ENCODE results near the gene BZW1. TPM values are rescaled to one million over a fixed set of nuclear protein-coding genes. Genes with fewer than 3 reads are reported as not detected.
"Not testable (repeated sequence)": the region's sequence is repeated elsewhere in the genome, so short reads cannot be mapped to it uniquely, and the experiment has no call there.

The BZW1 gene
- total RNA-seq, 1 experiment from 2014 or later = 478 TPM

DNA sequence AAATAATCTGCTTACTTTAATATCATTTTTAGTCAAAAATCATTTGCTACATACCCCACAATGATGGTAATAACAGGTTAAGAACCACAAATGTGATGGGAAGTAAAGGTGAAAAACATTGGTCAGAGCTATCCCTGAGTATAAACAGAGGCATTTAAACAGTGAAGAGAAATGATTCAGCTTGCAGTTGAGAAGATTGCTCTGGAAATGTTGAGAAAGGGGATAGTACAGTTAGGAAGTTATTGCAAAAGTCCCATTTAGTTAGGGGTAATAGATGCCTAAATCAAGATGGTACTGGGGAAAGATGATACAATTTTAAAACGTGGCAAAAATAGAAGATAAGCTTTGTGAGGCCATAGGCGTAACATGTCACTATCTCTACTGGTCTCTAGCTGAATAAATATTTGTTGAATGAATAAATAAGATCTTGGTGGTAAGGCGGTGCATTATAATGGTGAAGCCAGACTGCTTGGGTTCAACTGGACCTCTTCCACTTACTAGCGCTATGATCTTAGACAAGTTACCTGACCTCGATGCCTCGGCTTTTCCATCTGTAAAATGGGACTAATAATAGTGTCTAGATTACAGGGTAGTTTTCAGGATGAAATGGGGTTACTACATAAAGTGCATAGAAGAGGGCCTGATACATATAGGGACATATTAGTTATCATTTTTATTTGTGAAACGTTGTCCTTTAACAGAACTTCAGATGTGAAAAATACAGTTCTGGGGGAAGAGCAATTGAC, 2.0 kb upstream of the BZW1 start:
- no peaks in the 10 kb centered on the region for H3K9me3 ChIP-seq (replicated peaks)

DNA sequence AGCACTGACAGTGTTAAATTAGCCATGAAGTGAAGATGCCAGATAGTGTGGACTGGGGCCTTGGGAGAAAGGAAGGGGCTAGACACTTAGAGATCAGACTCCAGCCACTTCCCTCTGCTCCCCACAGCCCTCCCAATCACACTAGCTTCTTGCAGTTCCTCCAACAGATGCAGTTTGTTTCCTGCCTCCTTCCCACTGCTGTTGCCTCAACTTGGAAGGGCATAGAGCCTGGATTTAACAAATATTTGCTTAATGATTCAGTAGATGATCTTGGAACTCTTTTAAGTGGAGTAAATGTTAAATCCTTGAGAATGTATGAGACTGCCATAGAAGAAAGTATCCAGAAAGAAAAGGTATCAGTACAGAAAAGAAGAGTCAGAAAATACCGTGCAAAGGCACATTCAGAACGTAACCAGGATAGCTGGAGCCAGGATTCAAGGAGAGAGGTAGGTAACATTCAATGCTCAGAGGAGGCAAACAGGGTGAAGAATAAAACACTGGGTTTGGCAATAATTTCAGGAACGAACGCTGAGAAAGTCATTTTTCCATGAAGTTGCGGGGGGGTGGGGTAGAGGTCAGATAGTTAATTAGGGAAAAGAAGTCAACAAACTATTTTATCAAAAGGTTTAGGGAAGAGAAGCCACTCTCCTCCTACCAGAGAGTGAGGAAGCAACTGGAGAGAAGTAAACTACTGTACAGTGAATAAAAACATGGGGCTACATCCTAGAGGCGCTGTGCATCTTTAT, 1.3 kb upstream of the BZW1 start:
- Histone ChIP-seq H3K27me3 (no peaks in the 10 kb centered on the region), H3K9me3 (replicated peaks) (no peaks in the 10 kb centered on the region), H3K27ac (no peak overlapping the region), H3K4me3 (peak overlapping the region; percentile 96), H3K36me3 (peaks cover 24% of the 10 kb centered on the region), H3K4me1 (peaks cover 7% of the 10 kb centered on the region; the same call in 1 of the 2 replicates)
- peak in 1 of 2 experiments; percentile 18 for DNase-seq

More for the DNA sequence above, 2.0 kb upstream of the BZW1 start:
- H3K36me3 ChIP-seq = peaks cover 17% of the 10 kb centered on the region
- 0 out of 2 replicates have a peak, but pooled peaks cover 3% of the 10 kb centered on the region for H3K27me3 ChIP-seq
- no peak overlapping the region for H3K27ac ChIP-seq
- H3K4me1 ChIP-seq = peaks cover 7% of the 10 kb centered on the region; the same call in 1 of the 2 replicates
- DNase-seq = no peak
- H3K4me3 ChIP-seq = no peak overlapping the region

DNA sequence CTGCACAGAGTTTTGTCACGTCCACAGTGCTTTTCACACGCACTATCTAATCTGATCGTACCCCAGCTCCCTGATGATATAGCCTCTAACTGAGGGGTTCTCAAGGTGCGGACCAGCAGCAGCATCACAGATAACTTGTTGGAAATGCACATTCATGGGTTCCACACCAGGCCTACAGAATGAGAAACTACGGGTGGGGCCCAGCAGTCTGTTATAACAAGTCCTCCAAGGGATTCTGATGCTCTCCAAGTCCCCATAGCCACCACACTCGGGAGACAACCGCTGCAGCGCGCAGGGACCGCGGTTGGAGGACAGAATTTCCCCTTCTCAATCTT, 745 bp upstream of the BZW1 start:
- H3K27ac ChIP-seq = no peak overlapping the region
- peaks cover 7% of the 10 kb centered on the region; the same call in 1 of the 2 replicates for H3K4me1 ChIP-seq
- peaks cover 29% of the 10 kb centered on the region for H3K36me3 ChIP-seq
- H3K4me3 ChIP-seq = peak overlapping the region; percentile 96
- no peaks in the 10 kb centered on the region for H3K9me3 ChIP-seq (replicated peaks)
- H3K27me3 ChIP-seq = no peaks in the 10 kb centered on the region
- no peak for DNase-seq

DNA sequence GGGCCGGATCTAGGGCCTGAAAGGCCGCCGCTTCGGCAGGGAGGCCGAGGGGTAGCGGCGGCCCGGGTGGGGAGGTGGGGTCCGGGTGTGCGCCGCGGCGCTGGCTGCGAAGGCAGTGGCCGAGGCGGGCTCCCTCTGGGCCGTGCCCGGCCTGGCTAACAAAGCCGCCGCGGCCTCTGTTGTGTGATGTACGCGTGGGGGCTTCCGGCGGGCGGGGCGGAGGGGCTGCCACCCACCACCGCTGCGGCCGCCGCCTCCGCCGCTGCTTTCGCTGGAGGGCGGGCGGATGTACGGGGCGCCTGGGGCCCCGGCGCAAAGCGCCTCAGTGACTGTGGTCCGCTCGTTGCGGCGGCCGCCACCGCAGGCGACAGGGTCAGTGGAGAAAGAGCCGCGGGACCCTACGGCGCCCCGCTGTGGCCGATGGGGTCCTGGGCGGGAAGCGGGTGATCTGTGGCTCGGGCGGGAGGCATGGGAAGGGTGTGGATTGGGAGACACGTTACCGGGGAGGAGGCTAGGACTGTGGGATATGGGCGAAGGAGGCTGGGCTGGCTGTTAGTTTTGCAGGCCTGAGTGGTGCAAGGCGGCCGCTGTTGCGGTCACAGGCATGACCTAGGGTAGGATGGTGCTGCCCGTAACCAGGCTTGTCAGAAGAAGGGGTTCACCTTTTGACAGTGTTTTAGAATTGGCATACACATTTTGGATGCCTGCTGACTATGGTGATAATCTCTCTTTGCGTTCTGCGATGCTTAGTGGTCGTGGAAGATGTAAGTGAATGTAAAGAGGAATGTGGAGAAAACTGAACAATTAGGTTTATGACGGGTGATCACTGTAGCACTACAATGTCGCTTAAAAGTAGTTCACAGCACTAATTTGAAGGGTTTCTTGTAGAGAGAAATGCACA, 662 bp downstream of the BZW1 start:
- DNase-seq = peak; percentile 79 to 80
- H3K4me1 ChIP-seq = peaks cover 7% of the 10 kb centered on the region; the same call in 1 of the 2 replicates
- H3K4me3 ChIP-seq = peak overlapping the region; percentile 96
- no peaks in the 10 kb centered on the region for H3K27me3 ChIP-seq
- H3K27ac ChIP-seq = peak overlapping the region; percentile 98
- no peaks in the 10 kb centered on the region for H3K9me3 ChIP-seq (replicated peaks)
- H3K36me3 ChIP-seq = peaks cover 43% of the 10 kb centered on the region

DNA sequence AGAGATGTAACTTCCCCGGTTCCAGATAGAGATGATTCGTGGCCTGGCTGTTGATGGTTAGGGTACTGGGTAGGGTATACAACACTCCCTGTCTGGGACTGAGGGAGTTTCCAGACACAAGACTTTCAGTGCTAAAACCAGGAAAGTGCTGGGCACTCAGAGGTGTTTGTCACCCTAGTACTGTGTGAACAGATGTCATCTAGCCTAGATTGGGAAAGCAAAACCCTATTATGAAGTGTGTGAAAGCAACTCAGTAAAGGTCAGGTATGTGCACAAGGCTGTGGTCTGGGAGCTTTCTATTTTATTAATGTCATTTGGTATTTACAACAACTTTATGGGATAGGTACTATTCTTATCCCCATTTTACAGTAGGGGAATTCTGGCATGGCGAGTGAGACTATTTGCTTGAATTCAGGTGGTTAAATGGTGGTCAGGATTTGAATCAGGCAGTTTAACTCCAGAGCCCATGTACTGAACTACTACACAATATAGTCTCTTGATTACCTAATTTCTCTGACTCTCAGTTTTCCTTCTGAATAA, 2.6 kb downstream of the BZW1 start:
- H3K27me3 ChIP-seq = no peaks in the 10 kb centered on the region
- no peak overlapping the region for H3K27ac ChIP-seq
- H3K4me3 ChIP-seq = no peak overlapping the region
- DNase-seq = no peak
- H3K36me3 ChIP-seq = peaks cover 63% of the 10 kb centered on the region
- H3K4me1 ChIP-seq = peaks cover 7% of the 10 kb centered on the region; the same call in 1 of the 2 replicates
- no peaks in the 10 kb centered on the region for H3K9me3 ChIP-seq (replicated peaks)

DNA sequence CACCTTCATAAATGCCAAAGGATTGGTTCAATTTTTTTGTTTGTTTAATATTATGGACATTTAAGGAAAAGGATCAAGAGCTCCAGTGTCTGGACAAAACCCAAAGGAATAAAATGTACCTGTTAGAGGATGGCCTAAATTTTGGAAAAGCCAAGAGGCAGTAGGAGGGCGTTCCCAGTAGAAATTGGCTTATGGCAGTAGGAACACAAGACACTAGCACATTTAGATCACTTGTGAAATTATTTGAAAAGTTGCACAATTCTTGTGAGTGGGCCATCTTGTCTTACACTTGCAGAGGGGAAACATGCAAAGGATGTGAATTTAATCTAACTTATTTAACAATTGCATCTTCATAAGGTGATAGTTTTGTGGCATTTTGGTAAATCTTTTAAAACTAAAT, 3.2 kb downstream of the BZW1 start:
- Histone ChIP-seq H3K9me3 (replicated peaks) (no peaks in the 10 kb centered on the region), H3K27me3 (no peaks in the 10 kb centered on the region), H3K4me1 (peaks cover 7% of the 10 kb centered on the region; the same call in 1 of the 2 replicates), H3K36me3 (peaks cover 69% of the 10 kb centered on the region), H3K4me3 (no peak overlapping the region), H3K27ac (no peak overlapping the region)
- DNase-seq = no peak

DNA sequence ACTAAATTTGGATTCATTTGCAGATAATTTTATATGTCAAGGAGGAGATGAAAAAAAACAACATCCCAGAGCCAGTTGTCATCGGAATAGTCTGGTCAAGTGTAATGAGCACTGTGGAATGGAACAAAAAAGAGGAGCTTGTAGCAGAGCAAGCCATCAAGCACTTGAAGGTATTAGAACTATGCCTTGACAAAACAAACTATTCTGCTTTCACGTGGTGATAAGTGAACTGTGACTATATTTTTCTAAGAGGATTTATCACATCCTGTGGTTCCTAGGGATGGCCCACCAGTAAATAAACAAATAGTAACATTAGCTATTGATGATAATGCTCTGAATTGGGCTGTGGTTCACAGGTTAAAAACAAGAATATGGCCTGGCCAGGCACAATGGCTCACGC, 7.0 kb downstream of the BZW1 start:
- not testable (repeated sequence) for H3K4me1 ChIP-seq; H3K9me3 ChIP-seq (replicated peaks); H3K4me3 ChIP-seq; H3K27ac ChIP-seq; H3K27me3 ChIP-seq; DNase-seq
- peaks cover 84% of the 10 kb centered on the region for H3K36me3 ChIP-seq

DNA sequence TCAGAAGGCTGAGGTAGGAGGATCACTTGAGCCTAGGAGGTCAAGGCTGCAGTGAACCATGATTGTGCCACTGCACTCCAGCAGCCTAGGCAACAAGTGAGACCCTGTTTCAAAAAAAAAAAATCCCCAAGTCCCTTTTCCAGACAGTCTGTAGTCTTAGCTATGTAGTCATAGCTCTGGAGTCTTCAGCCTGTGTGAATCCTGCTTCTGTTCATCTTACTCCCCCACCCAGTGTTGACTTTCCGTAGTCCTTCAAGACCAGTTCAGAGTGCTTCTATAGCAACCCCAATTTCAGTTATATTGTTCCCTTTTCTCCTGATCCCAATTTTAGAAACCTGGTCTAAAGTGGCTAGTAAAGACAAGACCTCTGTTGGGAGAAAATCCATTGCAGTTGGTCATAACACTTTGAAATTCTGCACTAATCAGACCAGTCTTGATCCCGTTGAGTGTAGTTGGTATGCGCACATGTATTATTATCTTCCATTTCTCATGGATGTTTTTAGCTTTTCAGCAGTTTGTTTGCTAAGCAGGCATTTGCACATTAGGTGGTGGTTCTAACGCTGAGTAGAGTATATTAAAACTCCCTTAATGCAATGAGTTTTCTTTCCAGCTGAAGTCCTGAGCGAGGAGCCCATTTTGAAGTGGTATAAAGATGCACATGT, 9.0 kb downstream of the BZW1 start:
- DNase-seq = no peak
- peaks cover 73% of the 10 kb centered on the region for H3K36me3 ChIP-seq

DNA sequence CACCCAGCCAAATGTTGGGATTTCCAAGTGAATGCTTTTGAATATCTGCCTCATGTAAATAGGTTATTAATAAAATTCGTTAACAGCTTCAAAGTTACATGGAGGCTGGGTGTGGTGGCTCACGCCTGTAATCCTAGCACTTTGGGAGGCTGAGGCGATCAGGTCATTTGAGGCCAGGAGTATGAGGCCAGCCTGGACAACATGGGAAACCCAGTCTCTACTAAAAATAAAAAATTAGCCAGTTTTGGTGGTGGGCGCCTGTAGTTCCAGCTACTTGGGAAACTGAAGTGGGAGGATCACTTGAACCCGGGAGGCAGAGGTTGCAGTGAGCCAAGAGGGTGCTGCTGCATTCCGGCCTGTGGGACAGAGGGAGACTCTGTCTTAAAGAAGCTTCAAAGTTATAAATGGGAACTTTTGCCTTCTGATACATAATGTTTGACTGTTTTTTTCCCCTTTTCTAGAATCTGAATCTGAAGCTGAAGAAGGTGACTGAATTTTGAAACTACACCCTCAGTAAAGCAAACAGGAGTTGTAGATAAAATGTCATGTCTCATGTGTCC, 10.1 kb downstream of the BZW1 start:
- H3K36me3 ChIP-seq = peaks cover 64% of the 10 kb centered on the region
- H3K4me1 ChIP-seq = no peaks in the 10 kb centered on the region
- DNase-seq = no peak
- H3K27ac ChIP-seq = no peak overlapping the region
- H3K27me3 ChIP-seq = no peaks in the 10 kb centered on the region
- no peak overlapping the region for H3K4me3 ChIP-seq
- no peaks in the 10 kb centered on the region for H3K9me3 ChIP-seq (replicated peaks)

More for the DNA sequence above, 9.0 kb downstream of the BZW1 start:
- Histone ChIP-seq H3K27ac (no peak overlapping the region), H3K4me1 (no peaks in the 10 kb centered on the region), H3K9me3 (replicated peaks) (no peaks in the 10 kb centered on the region), H3K4me3 (no peak overlapping the region), H3K27me3 (no peaks in the 10 kb centered on the region)

DNA sequence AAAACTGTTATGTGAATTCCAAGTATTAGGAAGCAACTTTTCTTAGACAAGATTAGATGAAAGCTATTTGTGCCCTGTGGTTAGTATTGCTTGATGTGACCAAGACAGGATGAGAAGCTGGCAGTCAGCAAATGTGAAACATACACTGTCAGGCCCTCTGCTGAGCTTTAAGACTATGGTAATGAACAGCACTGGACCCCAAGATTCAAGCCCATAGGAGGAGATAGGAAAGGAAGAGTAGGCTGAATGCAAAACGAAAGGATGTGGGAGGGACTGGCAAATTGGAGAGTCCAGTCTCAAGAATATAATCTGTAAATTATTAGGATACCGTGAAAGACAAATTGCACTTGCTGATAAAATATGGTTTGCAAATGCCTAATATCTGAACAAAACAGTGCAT, 16.4 kb downstream of the BZW1 start:
- H3K36me3 ChIP-seq = peaks cover 12% of the 10 kb centered on the region
- DNase-seq = no peak
- no peaks in the 10 kb centered on the region for H3K9me3 ChIP-seq (replicated peaks)
- H3K4me3 ChIP-seq = no peak overlapping the region
- no peak overlapping the region for H3K27ac ChIP-seq
- H3K27me3 ChIP-seq = no peaks in the 10 kb centered on the region
- no peaks in the 10 kb centered on the region for H3K4me1 ChIP-seq

DNA sequence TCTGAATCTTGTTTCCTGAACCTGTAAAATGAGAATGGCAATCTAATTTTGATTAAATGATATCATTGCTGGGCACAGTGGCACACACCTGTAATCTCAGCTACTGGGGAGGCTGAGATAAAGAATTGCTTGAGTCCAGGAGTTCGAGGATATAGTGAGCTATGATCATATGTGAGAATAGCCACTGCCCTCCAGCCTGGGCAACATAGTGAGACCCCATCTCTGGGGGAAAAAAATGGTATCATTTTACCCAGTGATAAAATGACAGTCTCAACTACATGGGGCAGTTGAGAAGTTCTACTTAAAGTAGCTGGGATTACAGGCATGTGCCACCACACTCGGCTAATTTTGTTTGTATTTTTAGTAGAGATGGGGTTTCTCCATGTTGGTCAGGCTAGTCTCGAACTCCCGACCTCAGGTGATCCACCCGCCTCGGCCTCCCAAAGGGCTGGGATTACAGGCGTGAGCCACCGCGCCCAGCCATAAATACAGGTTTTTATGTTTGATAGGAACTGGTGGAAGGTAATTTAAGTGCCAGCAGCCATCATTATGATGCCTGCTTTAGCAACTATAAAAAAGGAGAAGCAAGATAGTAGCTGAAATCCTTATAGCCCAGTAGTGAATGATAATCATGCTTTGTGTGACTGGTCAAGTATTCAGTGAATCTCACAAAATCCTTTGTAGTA, 17.0 kb downstream of the BZW1 start:
- H3K27ac ChIP-seq = no peak overlapping the region
- H3K4me3 ChIP-seq = no peak overlapping the region
- H3K9me3 ChIP-seq (replicated peaks) = no peaks in the 10 kb centered on the region
- no peaks in the 10 kb centered on the region for H3K27me3 ChIP-seq
- DNase-seq = no peak
- no peaks in the 10 kb centered on the region for H3K4me1 ChIP-seq
- H3K36me3 ChIP-seq = peaks cover 11% of the 10 kb centered on the region

DNA sequence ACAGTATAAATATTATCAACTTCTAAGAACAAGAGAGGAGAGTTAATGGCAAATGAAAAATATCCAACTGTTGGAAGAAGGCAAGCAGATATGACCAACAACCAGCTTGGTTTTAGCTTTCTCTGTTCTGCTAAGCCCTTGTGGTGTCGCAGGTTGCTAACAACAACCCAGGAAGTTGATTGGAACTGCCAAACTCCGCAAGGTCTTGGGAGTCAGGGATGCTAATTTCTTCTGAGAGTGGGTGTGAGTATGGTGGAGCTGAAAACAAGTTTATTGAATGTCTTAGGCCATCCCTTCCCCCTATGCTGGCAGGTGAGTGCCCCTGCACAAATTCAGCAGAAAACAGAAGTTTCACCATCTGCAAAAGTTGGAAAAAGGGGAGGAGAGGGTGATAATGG, 17.5 kb downstream of the BZW1 start:
- no peak overlapping the region for H3K27ac ChIP-seq
- no peaks in the 10 kb centered on the region for H3K27me3 ChIP-seq
- DNase-seq = no peak
- no peaks in the 10 kb centered on the region for H3K9me3 ChIP-seq (replicated peaks)
- H3K4me3 ChIP-seq = no peak overlapping the region
- peaks cover 6% of the 10 kb centered on the region; the same call in 1 of the 2 replicates for H3K36me3 ChIP-seq
- no peaks in the 10 kb centered on the region for H3K4me1 ChIP-seq

DNA sequence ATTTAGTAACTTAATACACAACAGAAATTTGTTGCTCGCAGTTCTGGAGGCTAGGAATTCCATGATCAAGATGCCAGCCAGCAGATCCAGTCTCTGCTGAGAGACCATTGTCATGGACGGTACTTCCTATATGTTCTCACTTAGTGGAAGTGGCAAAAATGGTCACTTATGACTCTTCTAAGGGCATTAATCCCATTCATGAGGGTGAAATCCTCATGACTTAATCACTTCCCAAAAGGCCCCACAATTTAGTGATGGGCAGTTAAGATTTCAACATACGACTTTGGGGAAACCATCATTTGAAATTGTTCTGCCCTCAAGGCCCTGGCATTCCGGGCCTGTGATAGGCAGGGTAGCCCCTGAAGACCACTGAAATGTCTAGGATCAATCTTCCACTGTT, 23.0 kb downstream of the BZW1 start:
- H3K36me3 ChIP-seq = no peaks in the 10 kb centered on the region
- 0 out of 2 replicates have a peak, but pooled peaks cover 4% of the 10 kb centered on the region for H3K27me3 ChIP-seq
- H3K4me1 ChIP-seq = no peaks in the 10 kb centered on the region
- H3K9me3 ChIP-seq (replicated peaks) = peaks cover 5% of the 10 kb centered on the region; the same call in 1 of the 2 replicates
- no peak overlapping the region for H3K27ac ChIP-seq
- DNase-seq = no peak
- no peak overlapping the region for H3K4me3 ChIP-seq

All from SJCRH30 (cell line).